GM21825 (cell line): ENCODE measurements around the gene ETS1.

Source experiments
- ATAC-seq: cut with Tn5 transposase; IDR thresholded peaks from one replicate; pipeline ENCODE4 v1.9.1; 2021; ENCODE audit warnings: mild to moderate bottlenecking, moderate library complexity; ENCODE audit not compliant: unreplicated experiment

ETS1 gene

GRCh38 chr11:128595775-128596174 lies 8.4 kb upstream of the ETS1 start:
- ATAC-seq, result no peak

DNA sequence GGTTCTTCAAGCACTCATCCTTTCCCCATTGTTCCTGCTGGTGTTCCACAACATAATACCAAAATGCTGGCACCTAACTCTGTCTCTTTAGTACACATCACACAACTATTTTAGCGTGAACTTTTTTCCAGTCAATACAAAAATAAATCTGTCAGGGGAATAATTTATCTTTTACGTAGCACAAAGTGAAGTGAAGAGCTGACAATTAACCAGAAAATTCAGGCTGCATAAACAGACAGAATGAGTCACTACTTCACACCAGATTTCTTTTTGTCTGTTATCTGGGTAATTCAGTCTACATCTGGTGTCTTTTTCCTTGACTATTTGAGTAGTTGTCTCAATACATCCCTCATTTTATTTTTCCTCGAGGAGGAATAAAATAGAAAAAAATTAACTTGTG lies 7.9 kb upstream of the ETS1 start:
- ATAC-seq, result no peak

DNA sequence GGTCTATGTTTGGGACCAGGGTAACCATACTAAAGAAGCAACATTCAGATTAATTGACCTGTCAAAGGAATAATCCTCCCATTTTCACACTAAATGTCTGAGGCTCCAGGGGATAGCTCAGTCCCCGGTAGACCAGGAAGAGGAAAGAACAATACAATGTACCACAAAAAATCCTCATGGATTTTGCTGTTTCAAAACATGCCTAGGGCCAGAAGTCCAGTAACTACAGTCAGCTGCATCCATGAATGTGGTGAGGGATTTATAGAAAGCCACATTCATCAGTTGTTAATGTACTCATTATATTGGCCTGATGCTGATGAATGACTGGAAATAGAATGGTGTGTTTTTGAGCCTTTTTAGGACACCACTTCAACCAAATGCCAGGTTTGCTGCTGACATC lies 6.9 kb upstream of the ETS1 start:
- no peak for ATAC-seq

GRCh38 chr11:128593281-128593680 lies 5.9 kb upstream of the ETS1 start:
- ATAC-seq, result no peak

- no peak for ATAC-seq
Measured at GRCh38 chr11:128592454-128592853, 5.1 kb upstream of the ETS1 start.

DNA sequence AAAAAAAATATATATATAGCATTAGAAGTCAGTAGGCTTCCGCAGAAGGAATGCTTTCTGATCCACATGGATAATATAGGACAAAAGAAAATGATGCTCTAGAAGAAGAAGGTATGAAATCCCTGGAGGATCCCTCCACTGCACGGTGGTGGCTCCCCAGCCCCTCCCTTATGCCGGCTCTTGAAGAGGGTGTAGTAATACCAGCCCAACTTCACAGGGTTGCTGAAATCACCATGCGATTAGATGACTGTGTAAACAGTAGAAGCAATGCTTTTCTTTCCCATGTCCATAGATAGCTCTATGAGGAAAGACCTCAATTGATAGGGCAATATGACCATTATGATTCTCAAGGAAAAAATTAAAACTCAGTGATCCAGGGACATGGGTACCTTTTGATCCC lies 3.2 kb upstream of the ETS1 start:
- no peak for ATAC-seq

DNA sequence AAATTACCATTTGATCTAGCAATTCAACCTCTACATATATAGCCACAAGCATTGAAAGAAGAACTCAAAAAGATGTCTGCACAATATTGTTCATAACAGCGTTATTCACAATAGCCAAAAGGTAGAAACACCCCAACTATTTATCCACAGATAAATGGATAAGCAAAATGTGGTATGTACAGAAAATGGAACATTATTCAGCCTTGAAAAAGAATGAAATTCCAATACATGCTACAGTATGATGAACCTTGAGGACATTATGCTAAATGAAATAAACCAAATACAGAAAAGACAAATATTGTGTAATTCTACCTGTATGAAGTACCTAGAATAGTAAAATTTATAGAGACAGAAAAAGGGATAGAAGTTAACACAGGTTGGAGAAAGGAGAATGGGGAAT lies 2.6 kb upstream of the ETS1 start:
- no peak for ATAC-seq

DNA sequence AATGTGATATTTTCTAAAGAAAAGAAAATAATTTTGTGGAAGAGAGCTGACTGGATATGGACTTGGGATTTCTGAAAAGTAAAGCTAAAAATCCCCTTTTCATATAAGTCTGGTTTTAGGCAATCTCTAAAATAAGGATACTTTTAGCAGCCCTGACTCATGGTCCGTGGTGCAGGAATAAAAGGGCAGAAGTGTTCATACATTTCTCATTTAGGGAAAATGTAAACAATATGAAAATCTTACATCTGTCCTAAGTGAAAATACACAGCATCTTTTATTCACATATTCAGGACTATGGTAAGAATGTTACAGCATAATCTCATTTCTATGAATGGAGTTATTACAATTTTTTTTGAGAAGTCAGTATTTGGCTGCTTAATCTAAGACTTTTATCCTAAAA lies 735 bp upstream of the ETS1 start:
- no peak for ATAC-seq

GRCh38 chr11:128586689-128587088 lies 669 bp downstream of the ETS1 start:
- ATAC-seq, result no peak

- ATAC-seq, result no peak
Measured at GRCh38 chr11:128585498-128586238, 1.7 kb downstream of the ETS1 start.

GRCh38 chr11:128584253-128584652 lies 3.1 kb downstream of the ETS1 start:
- no peak for ATAC-seq

- no peak for ATAC-seq
Measured at GRCh38 chr11:128582496-128583366, 4.6 kb downstream of the ETS1 start.

DNA sequence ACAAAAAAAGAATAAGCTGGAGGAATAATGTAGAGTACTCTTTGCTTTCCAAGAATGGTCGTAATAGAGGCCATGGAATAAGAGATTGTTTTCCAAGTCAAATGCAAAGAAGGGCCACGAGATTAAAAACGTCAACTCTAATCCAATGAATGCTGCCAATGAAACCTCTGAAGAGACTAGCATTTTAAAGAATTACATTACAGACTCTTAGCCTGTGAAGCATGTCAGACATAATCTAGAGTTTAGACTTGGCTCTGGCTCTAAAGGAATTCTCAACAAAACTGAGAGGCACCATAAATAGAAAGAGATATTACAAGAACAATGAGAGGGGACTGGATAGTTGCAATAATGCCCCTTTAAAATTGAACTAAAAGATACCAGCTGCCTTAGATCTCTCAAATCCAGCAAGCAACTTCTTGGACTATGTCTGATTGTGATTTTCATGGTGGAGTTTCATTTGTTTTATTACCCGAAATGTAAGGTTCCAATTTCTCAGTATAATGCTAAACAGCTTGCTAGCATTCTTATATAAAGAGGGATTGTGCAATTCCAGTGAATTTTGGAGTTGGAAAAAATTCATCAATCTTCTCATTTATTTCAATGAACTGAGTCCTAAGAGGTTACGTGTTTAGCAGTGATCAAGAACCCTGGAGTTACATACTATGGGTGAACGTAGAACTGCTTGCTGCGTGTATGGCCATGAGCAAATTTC lies 5.6 kb downstream of the ETS1 start:
- no peak for ATAC-seq

DNA sequence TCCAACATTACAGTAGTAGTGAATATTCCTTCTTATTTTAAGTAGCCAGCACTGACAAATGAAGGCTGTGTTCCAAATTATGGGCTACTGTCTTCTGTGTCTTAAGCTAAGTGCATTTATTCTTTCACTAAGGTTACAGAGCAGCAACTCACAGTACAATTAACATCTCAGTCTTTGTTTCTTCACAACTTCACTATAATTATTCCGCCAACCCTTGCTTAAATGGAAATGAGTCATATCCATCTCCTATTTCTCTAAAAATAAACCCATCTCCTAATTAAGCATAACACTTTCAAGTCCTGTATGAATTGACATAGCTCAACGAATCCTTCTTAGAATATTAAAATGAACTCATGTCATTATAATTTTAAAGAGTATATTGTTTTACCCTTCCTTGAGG lies 6.7 kb downstream of the ETS1 start:
- no peak for ATAC-seq

DNA sequence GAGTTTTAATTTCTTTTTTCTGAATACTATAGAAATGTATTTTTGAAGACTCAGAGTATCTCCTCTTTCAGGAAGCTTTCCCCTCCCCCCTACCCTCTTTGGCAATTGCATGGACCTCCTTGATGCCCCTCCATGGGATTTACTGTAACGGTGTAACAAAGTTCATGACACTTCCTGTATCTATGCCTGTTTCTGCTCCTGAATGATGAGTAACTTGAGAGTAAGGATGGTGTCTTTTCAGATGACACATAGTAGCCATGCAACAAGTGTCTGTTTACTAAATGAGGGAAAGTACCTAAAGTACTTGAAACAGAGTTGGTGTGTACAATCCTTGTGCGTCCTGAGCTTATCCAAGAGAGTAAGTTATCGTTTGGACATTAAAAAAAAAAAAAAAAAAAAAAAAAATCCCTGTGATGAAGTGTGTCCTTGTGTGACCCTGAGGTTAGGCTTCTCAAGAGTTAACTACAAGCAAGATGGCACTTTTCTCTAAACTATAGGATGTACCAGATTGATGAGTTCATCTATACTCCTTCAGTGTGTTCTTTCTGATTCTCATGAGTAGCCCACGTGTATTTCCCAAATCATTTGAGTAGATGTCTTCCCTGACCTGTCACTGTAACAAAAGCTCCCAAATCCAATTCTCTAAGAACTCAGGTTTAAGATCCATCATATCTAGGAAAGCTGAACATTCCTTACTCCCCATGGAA lies 7.4 kb downstream of the ETS1 start:
- ATAC-seq, result peak; percentile 76

DNA sequence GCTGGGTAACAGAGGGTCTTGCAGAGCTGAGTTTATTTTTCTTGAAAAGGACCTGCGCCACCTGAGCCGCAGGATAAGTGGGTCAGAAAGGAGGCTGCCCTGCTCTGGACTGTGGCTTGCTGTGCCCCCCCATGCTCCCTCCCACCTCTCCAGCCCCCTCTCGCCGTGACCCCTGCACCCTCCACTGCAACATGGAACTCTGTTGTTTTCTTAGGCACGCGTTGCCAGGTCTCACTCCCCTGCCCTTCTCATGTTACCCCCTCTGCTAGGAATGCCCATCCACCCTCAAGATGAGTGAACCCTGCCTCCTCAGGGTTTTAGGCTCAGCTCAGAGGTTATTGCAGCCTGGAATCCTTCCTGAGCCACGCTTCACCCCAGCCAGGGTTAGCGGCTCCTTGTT lies 10.8 kb downstream of the ETS1 start:
- ATAC-seq, result no peak

GRCh38 chr11:128575961-128576350 lies 11.4 kb downstream of the ETS1 start:
- ATAC-seq, result no peak

DNA sequence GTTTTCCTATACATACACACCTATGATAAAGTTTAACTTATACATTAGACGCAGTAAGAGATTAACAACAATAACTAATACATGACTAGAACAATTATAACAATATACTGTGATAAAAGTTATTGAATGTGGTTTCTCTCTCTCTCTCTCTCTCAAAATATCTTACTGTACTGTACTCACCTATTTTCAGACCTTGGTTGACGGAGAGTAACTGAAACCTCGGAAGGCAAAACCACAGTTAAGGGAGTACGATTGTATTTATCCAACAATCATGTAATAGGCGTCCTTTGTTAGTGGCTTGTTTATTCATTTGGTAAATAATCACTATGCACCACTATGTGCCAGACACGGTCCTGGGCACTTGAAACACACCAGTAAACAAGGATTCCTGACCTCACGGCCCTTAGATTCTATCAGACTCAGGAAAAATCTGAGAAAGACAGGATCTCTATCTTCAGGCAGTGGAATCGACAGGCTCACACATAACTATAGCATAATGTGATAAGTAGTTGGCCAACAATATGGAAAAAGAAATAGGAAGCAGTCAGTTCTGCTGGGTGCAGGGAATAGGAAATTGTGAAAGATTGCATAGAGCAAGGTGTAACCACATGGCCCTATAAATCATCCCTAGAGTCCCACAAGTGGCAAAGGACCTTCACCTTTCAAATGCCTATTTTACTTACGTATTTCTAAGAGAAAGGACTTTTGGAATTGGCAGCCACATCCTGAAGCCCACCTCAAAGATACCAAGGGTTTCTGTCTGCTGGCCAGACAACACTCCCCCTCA lies 12.0 kb downstream of the ETS1 start:
- no peak for ATAC-seq

DNA sequence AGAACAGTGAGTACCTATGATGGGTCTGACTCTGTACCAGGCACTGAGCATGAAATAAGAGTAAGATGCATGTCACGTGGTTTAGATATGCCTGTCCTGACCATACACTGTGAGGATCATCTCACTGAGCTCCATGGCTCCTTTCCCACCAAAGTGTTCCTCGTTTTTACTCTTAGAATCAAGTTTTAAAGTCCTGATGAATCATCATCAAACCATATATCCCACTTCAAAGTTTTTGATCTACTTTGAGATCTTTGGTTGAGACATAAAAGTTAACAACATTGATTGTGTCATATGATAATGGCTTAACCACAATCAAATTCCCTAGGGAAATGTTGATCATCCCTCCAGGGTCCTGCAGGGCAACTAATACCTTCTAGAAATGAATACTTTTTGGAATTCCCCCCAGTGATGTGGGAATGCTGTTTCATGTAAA lies 12.8 kb downstream of the ETS1 start:
- no peak for ATAC-seq

GRCh38 chr11:128573638-128574037 lies 13.7 kb downstream of the ETS1 start:
- ATAC-seq, result no peak
